SK-N-SH (cell line): Measurements from ENCODE around the gene NWD2. TPM values are rescaled to one million over a fixed set of nuclear protein-coding genes. Genes with fewer than 3 reads are reported as not detected.

Experiments used
- CTCF ChIA-PET: fragments of 300-600, 350-600 bp; formaldehyde crosslinking; extraction: SDS; loops from one replicate; lab custom pipeline; 2021; lab: Yijun Ruan, JAX
- POLR2A ChIA-PET: fragments of 350-600 bp; sonication (Branson Sonifier 250); formaldehyde crosslinking; extraction: SDS; loops from one replicate; lab custom pipeline; 2020; ENCODE audit warnings: antibody characterized with exemption, inconsistent platforms; lab: Yijun Ruan, JAX
- DNase-seq: peaks from one replicate; pipeline ENCODE4 v3.0.0; 2012
- H2AFZ ChIP-seq: fragments of 200-600 bp; sonication (generic); 2 replicates; pipeline ENCODE4 v1.8.1; 2016; ENCODE audit warnings: antibody characterized with exemption, mild to moderate bottlenecking, low read depth
- H3F3A ChIP-seq: fragments of 200-600 bp; sonication (generic); replicated peaks from 2 replicates; pipeline ENCODE3; 2016; ENCODE audit warnings: antibody characterized with exemption, mild to moderate bottlenecking; ENCODE audit not compliant: insufficient read depth
- H3K27ac ChIP-seq, 2 experiments: fragments of 200-500 bp in 1 of 2; fragments of 200-600 bp in 1 of 2; sonication (Bioruptor generic) in 1 of 2; sonication (generic), shearing (Covaris generic) in 1 of 2; 2 replicates each; pipeline versions ENCODE4 v1.5.1 to v1.6.1; 2014 to 2016; ENCODE audit warnings: low read depth in 2 of 2, inconsistent platforms in 1 of 2, low read length in 1 of 2, mild to moderate bottlenecking in 1 of 2, mixed read lengths in 1 of 2
- H3K27me3 ChIP-seq: fragments of 200-600 bp; sonication (generic), shearing (Covaris generic); 2 replicates; pipeline ENCODE4 v1.6.1; 2016; ENCODE audit warnings: mixed run types; ENCODE audit not compliant: insufficient read depth
- H3K36me3 ChIP-seq, 2 experiments: fragments of 200-500 bp in 1 of 2; fragments of 200-600 bp in 1 of 2; sonication (Bioruptor generic) in 1 of 2; sonication (generic) in 1 of 2; replicated peaks in 1 of 2; 2 replicates each; pipeline versions ENCODE3 to v1.5.1; 2014 to 2016; ENCODE audit warnings: low read length in 1 of 2, mild to moderate bottlenecking in 1 of 2; ENCODE audit not compliant: insufficient read depth in 2 of 2, control insufficient read depth in 1 of 2
- H3K4me1 ChIP-seq, 2 experiments: fragments of 200-500 bp in 1 of 2; fragments of 200-600 bp in 1 of 2; sonication (Bioruptor generic) in 1 of 2; sonication (generic), shearing (Covaris generic) in 1 of 2; 2 replicates each; pipeline versions ENCODE4 v1.5.1 to v1.6.1; 2014 to 2016; ENCODE audit warnings: low read depth in 1 of 2, low read length in 1 of 2, mixed run types in 1 of 2; ENCODE audit not compliant: insufficient read depth in 2 of 2, control insufficient read depth in 1 of 2
- H3K4me2 ChIP-seq: fragments of 200-600 bp; sonication (generic), shearing (Covaris generic); 2 replicates; pipeline ENCODE4 v1.6.1; 2017; ENCODE audit warnings: mixed run types
- H3K4me3 ChIP-seq, 2 experiments: fragments of 200-500 bp in 1 of 2; fragments of 200-600 bp in 1 of 2; sonication (Bioruptor generic) in 1 of 2; sonication (generic), shearing (Covaris generic) in 1 of 2; 2 replicates each; pipeline versions ENCODE4 v1.5.1 to v1.8.1; 2014 to 2016; ENCODE audit warnings: low read depth in 2 of 2, inconsistent platforms in 1 of 2, low read length in 1 of 2, mild to moderate bottlenecking in 1 of 2, mixed read lengths in 1 of 2, moderate library complexity in 1 of 2
- H3K79me2 ChIP-seq: fragments of 200-600 bp; sonication (generic); 2 replicates; pipeline ENCODE4 v1.8.1; 2017; ENCODE audit warnings: mild to moderate bottlenecking; ENCODE audit not compliant: insufficient read depth
- H3K9ac ChIP-seq: fragments of 200-600 bp; sonication (generic); 2 replicates; pipeline ENCODE4 v1.6.1; 2017; ENCODE audit warnings: mixed run types
- H3K9me2 ChIP-seq: fragments of 200-600 bp; sonication (generic); 2 replicates; pipeline ENCODE4 v1.6.1; 2017; ENCODE audit warnings: mixed run types
- H3K9me3 ChIP-seq: fragments of 200-600 bp; sonication (generic); 2 replicates; pipeline ENCODE4 v1.6.1; 2017; ENCODE audit warnings: mixed run types, mild to moderate bottlenecking, moderate library complexity
- H4K20me1 ChIP-seq: fragments of 200-600 bp; sonication (generic); 2 replicates; pipeline ENCODE4 v1.6.1; 2017; ENCODE audit warnings: mild to moderate bottlenecking, mixed run types; ENCODE audit not compliant: insufficient read depth
- CHD2 ChIP-seq: fragments of 150-350 bp; IDR thresholded peaks from 2 replicates; pipeline ENCODE4 v1.6.1; 2018; ENCODE audit warnings: low read length; ENCODE audit not compliant: partially characterized antibody
- CTCF ChIP-seq: fragments of 200-600 bp; sonication (generic); IDR thresholded peaks from 2 replicates; pipeline ENCODE4 v1.6.1; 2017; ENCODE audit warnings: antibody characterized with exemption, mild to moderate bottlenecking, moderate library complexity
- EP300 ChIP-seq, 2 experiments: IDR thresholded peaks; 2 replicates each; pipeline versions ENCODE4 v1.4.0 to v1.6.1; 2012; ENCODE audit warnings: borderline replicate concordance in 1 of 2, low read depth in 1 of 2, low read length in 1 of 2
- FOXM1 ChIP-seq: IDR thresholded peaks from 2 replicates; pipeline ENCODE4 v1.4.0; 2012; ENCODE audit warnings: low read depth, mild to moderate bottlenecking
- MXI1 ChIP-seq: IDR thresholded peaks from 2 replicates; pipeline ENCODE4 v1.6.1; 2012; ENCODE audit warnings: mild to moderate bottlenecking, low read depth, low read length, improper control_type of control experiment
- NRF1 ChIP-seq: IDR thresholded peaks from 2 replicates; pipeline ENCODE4 v1.6.1; 2012; ENCODE audit warnings: low read depth, mild to moderate bottlenecking, low read length
- REST ChIP-seq: IDR thresholded peaks from 2 replicates; pipeline ENCODE4 v1.6.1; 2012; ENCODE audit warnings: mild to moderate bottlenecking, low read depth, low read length, moderate library complexity
- RXRA ChIP-seq: IDR thresholded peaks from 2 replicates; pipeline ENCODE4 v1.4.0; 2012; ENCODE audit warnings: low read depth, mild to moderate bottlenecking, borderline replicate concordance
- SIN3A ChIP-seq: IDR thresholded peaks from 2 replicates; pipeline ENCODE4 v1.6.1; 2012; ENCODE audit warnings: low read depth, mild to moderate bottlenecking, low read length, moderate library complexity, borderline replicate concordance
- TCF12 ChIP-seq: IDR thresholded peaks from 2 replicates; pipeline ENCODE4 v1.4.0; 2012
- USF1 ChIP-seq: IDR thresholded peaks from 2 replicates; pipeline ENCODE4 v1.4.0; 2012; ENCODE audit warnings: low read depth, borderline replicate concordance
- USF2 ChIP-seq: fragments of 150-350 bp; IDR thresholded peaks from 2 replicates; pipeline ENCODE4 v1.6.1; 2017; ENCODE audit warnings: antibody characterized with exemption, low read length, low read depth, borderline replicate concordance
- ZBTB33 ChIP-seq: IDR thresholded peaks from 2 replicates; pipeline ENCODE4 v1.4.0; 2012; ENCODE audit warnings: low read depth, borderline replicate concordance
- WGBS: methylation state at CpG from one replicate; pipeline ENCODE4 v1.1.6; 2017; ENCODE audit warnings: low lambda C conversion rate; 5-methylcytosine and 5-hydroxymethylcytosine counted together
- polyA plus RNA-seq, 3 experiments: library from polyadenylated mRNA; depleted of rRNA; stranded (reverse); fragments of >200 nt; gene quantifications; 2 replicates each; pipeline ENCODE4 v1.2.3, GENCODE V29; 2012

Gene NWD2
- polyA plus RNA-seq, 1 of the 3 experiments (the other 2 are of a cell fraction) = not detected

GRCh38 chr4:37241647-37242046, 2.9 kb upstream of the NWD2 start:
- Histone ChIP-seq H3K9ac (no peak overlapping the region), H3K79me2 (no peaks in the 10 kb centered on the region), H3F3A (no peaks in the 10 kb centered on the region), H3K9me3 (no peaks in the 10 kb centered on the region), H4K20me1 (no peaks in the 10 kb centered on the region), H3K4me1 (no peaks in the 10 kb centered on the region), H3K27me3 (peaks cover 32% of the 10 kb centered on the region), H3K4me3 (no peak overlapping the region)
- POLR2A ChIA-PET = no interaction called here
- CTCF ChIA-PET = no interaction called here
- no peak for DNase-seq
- TF ChIP-seq EP300 (IDR thresholded peaks at IDR 0.05; ENCODE audit: borderline replicate concordance in 1 of 2, low read depth in 1 of 2, low read length in 1 of 2) (no peak), REST (no peak), TCF12 (no peak), USF1 (no peak), NRF1 (no peak), ZBTB33 (no peak), RXRA (no peak), USF2 (no peak)
- TF ChIP-seq, all 33 proteins: peak for 0
- H3K9me2 ChIP-seq = no peaks in the 10 kb centered on the region
- H3K27ac ChIP-seq = no peak overlapping the region
- no peak overlapping the region for H3K4me2 ChIP-seq
- no peaks in the 10 kb centered on the region for H3K36me3 ChIP-seq
- H2AFZ ChIP-seq = no peak overlapping the region

GRCh38 chr4:37243051-37243450, 1.5 kb upstream of the NWD2 start:
- no peaks in the 10 kb centered on the region for H4K20me1 ChIP-seq
- CTCF ChIA-PET = no interaction called here
- no peak overlapping the region for H3K27ac ChIP-seq
- no peaks in the 10 kb centered on the region for H3K4me1 ChIP-seq
- no peaks in the 10 kb centered on the region for H3K9me2 ChIP-seq
- H2AFZ ChIP-seq = no peak overlapping the region
- no peaks in the 10 kb centered on the region for H3K79me2 ChIP-seq
- TF ChIP-seq MXI1 (no peak), SIN3A (no peak), CTCF (peak; percentile 15; the same call in 1 of the 2 replicates), CHD2 (no peak), FOXM1 (no peak)
- WGBS = 0% methylated on average over 5 of the region's 5 CpGs
- H3F3A ChIP-seq = no peaks in the 10 kb centered on the region
- no peaks in the 10 kb centered on the region for H3K9me3 ChIP-seq
- POLR2A ChIA-PET = no interaction called here
- no peak for DNase-seq
- H3K4me3 ChIP-seq = no peak overlapping the region
- H3K27me3 ChIP-seq = peaks cover 32% of the 10 kb centered on the region
- H3K4me2 ChIP-seq = no peak overlapping the region
- no peaks in the 10 kb centered on the region for H3K36me3 ChIP-seq
- no peak overlapping the region for H3K9ac ChIP-seq
